Testis (tissue), 2 donors: ENCODE results near the gene CHST12.

ENCODE experiments used
- POLR2A ChIP-seq: fragments of 450-650 bp; IDR thresholded peaks from one replicate; pipeline ENCODE4 v1.6.1; 2017; ENCODE audit warnings: antibody characterized with exemption, mild to moderate bottlenecking, moderate library complexity
- TF ChIP-seq, protein P1 (sequence below), 3 experiments: fragments of 450-650 bp in 2 of 3; fragments of 200-600 bp in 1 of 3; sonication (generic) in 1 of 3; IDR thresholded peaks; one replicate each; pipeline ENCODE4 v1.5.1; 2016 to 2019; ENCODE audit warnings: antibody characterized with exemption in 3 of 3, mild to moderate bottlenecking in 2 of 3, moderate library complexity in 1 of 3

DNA sequence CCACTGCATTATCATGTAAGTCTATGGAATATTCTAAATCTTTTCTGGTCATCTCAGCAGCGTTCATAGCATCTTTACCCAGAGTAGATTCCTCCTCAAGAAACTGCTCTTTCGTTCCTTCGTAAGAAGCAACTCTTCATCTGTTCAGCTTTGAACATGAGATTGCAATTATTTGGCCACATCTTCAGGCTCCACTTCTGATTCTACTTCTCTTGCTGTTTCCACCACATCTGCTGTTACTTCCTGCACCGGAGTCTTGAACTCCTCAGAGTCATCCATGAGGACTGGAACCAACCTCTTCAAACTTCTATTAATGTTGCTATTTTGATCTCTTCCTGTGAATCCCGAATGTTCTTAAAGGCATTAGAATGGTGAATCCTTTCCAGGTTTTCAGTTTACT, 12.7 kb downstream of the CHST12 start:
- TF ChIP-seq, protein P1, sequence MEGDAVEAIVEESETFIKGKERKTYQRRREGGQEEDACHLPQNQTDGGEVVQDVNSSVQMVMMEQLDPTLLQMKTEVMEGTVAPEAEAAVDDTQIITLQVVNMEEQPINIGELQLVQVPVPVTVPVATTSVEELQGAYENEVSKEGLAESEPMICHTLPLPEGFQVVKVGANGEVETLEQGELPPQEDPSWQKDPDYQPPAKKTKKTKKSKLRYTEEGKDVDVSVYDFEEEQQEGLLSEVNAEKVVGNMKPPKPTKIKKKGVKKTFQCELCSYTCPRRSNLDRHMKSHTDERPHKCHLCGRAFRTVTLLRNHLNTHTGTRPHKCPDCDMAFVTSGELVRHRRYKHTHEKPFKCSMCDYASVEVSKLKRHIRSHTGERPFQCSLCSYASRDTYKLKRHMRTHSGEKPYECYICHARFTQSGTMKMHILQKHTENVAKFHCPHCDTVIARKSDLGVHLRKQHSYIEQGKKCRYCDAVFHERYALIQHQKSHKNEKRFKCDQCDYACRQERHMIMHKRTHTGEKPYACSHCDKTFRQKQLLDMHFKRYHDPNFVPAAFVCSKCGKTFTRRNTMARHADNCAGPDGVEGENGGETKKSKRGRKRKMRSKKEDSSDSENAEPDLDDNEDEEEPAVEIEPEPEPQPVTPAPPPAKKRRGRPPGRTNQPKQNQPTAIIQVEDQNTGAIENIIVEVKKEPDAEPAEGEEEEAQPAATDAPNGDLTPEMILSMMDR (IDR thresholded peaks at IDR 0.05), result no peak
- TF ChIP-seq POLR2A, result no peak
